AG04449 (cell line): ENCODE measurements around the gene DUOX1.
"Not testable (repeated sequence)": the region's sequence is repeated elsewhere in the genome, so short reads cannot be mapped to it uniquely, and the experiment has no call there.

ENCODE experiments used
- CTCF ChIA-PET: fragments of 350-600 bp; formaldehyde crosslinking; extraction: SDS; loops from one replicate; lab custom pipeline; 2021; ENCODE audit warnings: antibody characterized with exemption; lab: Yijun Ruan, JAX
- POLR2A ChIA-PET: fragments of 400-600, 350-600 bp; formaldehyde crosslinking; extraction: SDS; loops from one replicate; lab custom pipeline; 2020; ENCODE audit warnings: antibody characterized with exemption, inconsistent platforms; lab: Yijun Ruan, JAX
- DNase-seq: peaks from one replicate; pipeline ENCODE4 v3.0.0-alpha.2; 2010; ENCODE audit warnings: low read depth, low spot score
- H3K4me3 ChIP-seq: 2 replicates; pipeline ENCODE4 v1.5.1; 2011; ENCODE audit warnings: low read depth, mild to moderate bottlenecking, control low read depth, low read length
- CTCF ChIP-seq: IDR thresholded peaks from one replicate; pipeline ENCODE4 v1.5.1; 2011; ENCODE audit warnings: mild to moderate bottlenecking, moderate library complexity, low read length, control low read depth, inconsistent platforms; ENCODE audit not compliant: insufficient read depth; ENCODE audit errors: missing control alignments

DUOX1 gene

GRCh38 chr15:45095661-45096060, 34.1 kb upstream of the DUOX1 start:
- ChIA-PET POLR2A (no interaction called here), CTCF (interaction anchor here (7.4 kb wide), 1 partner anchor 23 kb away, joined by 39 read pairs; no protein-coding TSS in a partner anchor)
- no peak for TF ChIP-seq CTCF
- H3K4me3 ChIP-seq = no peak overlapping the region
- no peak for DNase-seq

- DNase-seq = no peak
- CTCF ChIA-PET = interaction anchor here (7.4 kb wide), 1 partner anchor 21 kb away, joined by 39 read pairs; no protein-coding TSS in a partner anchor
- POLR2A ChIA-PET = no interaction called here
- no peak for TF ChIP-seq CTCF
- no peak overlapping the region for H3K4me3 ChIP-seq
Measured at GRCh38 chr15:45097466-45097865, 32.3 kb upstream of the DUOX1 start.

GRCh38 chr15:45099549-45100165, 30.1 kb upstream of the DUOX1 start:
- POLR2A ChIA-PET = no interaction called here
- no peak for TF ChIP-seq CTCF
- no peak for DNase-seq
- H3K4me3 ChIP-seq = no peak overlapping the region
- CTCF ChIA-PET = no interaction called here

GRCh38 chr15:45100884-45101625, 28.7 kb upstream of the DUOX1 start:
- DNase-seq = no peak
- H3K4me3 ChIP-seq = no peak overlapping the region
- ChIA-PET POLR2A (no interaction called here), CTCF (interaction anchor here (3.4 kb wide), 1 partner anchor 17 kb away, joined by 22 read pairs; no protein-coding TSS in a partner anchor)
- TF ChIP-seq CTCF = no peak

GRCh38 chr15:45101749-45102148, 28.0 kb upstream of the DUOX1 start:
- TF ChIP-seq CTCF = no peak
- ChIA-PET POLR2A (no interaction called here), CTCF (interaction anchor here (3.4 kb wide), 1 partner anchor 16 kb away, joined by 22 read pairs; no protein-coding TSS in a partner anchor)
- H3K4me3 ChIP-seq = no peak overlapping the region
- no peak for DNase-seq

GRCh38 chr15:45102226-45102625, 27.6 kb upstream of the DUOX1 start:
- no peak for DNase-seq
- H3K4me3 ChIP-seq = no peak overlapping the region
- ChIA-PET CTCF (interaction anchor here (3.4 kb wide), 1 partner anchor 16 kb away, joined by 22 read pairs; no protein-coding TSS in a partner anchor), POLR2A (no interaction called here)
- TF ChIP-seq CTCF = no peak

- POLR2A ChIA-PET, DNase-seq, H3K4me3 ChIP-seq, CTCF ChIA-PET: not testable (repeated sequence)
Measured at GRCh38 chr15:45104170-45104569, 25.6 kb upstream of the DUOX1 start.
